Jurkat, Clone E6-1 (cell line): Measurements from ENCODE around the gene KLHL6.
"Not testable (repeated sequence)": the region's sequence is repeated elsewhere in the genome, so short reads cannot be mapped to it uniquely, and the experiment has no call there.

Source experiments
- DNase-seq: peaks from one replicate; pipeline ENCODE4 v3.0.0-alpha.2; 2011; ENCODE audit warnings: low read depth, low spot score
- H3K4me3 ChIP-seq: 2 replicates; pipeline ENCODE4 v1.5.1; 2011; ENCODE audit warnings: mild to moderate bottlenecking, low read length, control low read depth, moderate library complexity

KLHL6 gene

DNA sequence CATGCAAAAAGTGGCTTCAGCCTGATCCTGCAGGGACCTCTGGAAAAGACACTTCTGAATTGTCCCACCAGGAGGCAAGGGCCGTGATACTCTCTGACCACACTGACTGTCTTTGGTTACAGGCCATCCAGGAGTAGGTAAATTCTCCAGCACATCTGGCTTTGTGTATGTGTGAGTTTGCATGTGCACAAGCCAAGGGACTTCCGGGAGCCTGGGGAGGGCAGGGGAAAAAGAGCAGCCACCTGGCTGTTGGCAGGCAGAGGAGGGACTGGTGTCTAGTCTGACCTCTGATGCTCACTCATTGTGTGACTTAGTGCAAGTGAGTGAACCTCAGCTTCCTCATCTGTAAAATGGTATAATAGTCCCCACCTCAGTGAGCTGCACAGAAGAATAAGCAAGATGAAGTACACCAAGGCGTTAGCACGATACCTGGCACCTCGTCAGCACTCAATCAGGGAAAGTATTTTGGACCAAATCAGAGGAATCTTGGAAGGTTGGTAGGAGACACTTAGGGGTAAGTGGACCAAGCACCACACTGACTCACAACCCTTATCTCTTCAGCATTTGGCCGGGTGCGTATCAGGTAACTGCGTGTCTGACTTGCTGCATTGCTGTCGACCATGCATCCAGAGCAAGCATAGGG, 19.1 kb downstream of the KLHL6 start:
- DNase-seq, result no peak
- H3K4me3 ChIP-seq, result no peak overlapping the region

DNA sequence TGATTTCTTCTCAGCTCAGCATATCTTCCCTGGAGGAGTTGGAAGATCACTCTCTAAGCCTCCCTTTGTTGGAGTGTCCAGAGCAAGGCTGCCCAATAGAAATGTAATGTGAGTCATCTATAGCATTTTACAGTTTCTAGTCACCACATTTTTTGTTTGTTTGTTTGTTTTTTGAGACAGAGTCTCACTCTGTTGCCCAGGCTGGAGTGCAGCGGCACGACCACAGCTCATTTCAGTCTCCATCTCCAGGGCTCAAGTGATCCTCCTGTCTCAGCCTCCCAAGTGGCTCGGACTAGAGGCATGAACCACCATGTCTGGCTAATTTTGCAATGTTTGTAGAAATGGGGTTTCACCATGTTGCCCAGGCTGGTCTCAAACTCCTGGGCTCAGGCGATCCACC, 21.3 kb downstream of the KLHL6 start:
- no peak overlapping the region for H3K4me3 ChIP-seq
- DNase-seq, result no peak

- no peak for DNase-seq
Observed at GRCh38 chr3:183533412-183534132, 21.9 kb downstream of the KLHL6 start.

GRCh38 chr3:183532620-183533411, 22.7 kb downstream of the KLHL6 start:
- DNase-seq, result no peak
- H3K4me3 ChIP-seq, result no peak overlapping the region

More at GRCh38 chr3:183533412-183534132, 21.9 kb downstream of the KLHL6 start:
- H3K4me3 ChIP-seq, result no peak overlapping the region

DNA sequence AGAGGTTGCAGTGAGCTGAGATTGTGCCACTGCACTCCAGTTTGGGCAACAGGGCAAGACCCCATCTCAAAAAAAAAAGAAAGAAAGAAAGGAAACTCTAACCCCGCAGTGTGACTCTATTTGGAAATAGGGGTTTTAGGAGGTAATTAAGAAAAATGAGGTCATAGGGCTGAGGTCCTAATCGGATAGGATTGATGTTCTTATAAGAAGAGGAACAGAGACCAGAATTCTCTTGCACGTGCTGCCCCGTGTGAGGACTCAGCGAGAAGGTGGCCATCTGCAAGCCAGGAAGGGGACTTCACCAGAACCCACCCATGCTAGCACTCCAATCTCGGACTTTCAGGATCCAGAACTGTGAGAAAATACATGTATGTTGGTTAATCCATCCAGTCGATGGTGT, 25.8 kb downstream of the KLHL6 start:
- no peak for DNase-seq

GRCh38 chr3:183529185-183529584, 26.3 kb downstream of the KLHL6 start:
- DNase-seq, result no peak

More for the DNA sequence above, 25.8 kb downstream of the KLHL6 start:
- no peak overlapping the region for H3K4me3 ChIP-seq

GRCh38 chr3:183528758-183529157, 26.7 kb downstream of the KLHL6 start:
- H3K4me3 ChIP-seq, DNase-seq: not testable (repeated sequence)

More at GRCh38 chr3:183529185-183529584, 26.3 kb downstream of the KLHL6 start:
- no peak overlapping the region for H3K4me3 ChIP-seq

DNA sequence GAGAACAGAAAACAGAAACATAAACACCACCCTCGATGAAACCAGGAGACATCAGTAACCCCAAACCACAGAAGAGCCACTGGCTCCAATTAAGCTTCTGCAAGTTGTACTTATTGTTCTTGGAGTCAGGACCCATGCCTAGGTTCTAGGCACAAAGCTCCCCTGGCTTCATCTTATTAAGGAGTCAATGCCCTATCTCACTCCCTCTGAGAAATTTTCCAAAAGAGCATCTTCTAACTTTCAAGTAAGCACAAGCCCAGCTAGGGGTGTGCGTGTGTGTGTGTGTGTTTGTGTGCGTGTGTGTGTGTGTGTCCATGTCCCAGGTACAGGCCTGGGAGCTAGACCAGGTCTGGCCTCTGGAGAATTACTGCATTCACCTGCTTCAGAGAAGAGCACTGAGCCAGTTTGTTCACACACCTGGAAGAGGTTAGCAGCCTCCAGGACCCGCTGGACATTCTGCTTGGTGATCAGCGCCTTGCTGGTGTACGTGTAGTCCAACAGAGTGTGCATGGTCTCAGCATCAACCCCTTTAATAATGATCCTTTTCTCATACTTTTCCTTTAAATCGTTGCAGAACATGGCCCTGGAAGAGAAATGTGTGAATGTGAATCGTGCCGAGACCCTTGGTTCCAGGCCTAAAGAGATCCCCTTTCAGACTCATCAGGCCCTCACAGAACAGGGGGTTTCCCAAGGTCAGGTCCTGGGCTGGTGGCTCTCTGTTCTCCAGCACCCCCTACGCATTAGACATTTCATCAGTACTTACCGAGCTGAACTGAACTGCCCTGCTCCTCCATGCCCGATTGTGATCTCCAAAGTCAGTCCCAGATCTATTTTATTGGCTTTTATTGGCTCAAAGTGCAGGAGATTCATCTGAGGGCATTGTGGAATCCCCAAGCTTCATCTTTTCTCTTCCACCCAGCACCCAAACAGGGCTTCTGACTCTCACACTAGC, 27.8 kb downstream of the KLHL6 start:
- DNase-seq, result no peak

DNA sequence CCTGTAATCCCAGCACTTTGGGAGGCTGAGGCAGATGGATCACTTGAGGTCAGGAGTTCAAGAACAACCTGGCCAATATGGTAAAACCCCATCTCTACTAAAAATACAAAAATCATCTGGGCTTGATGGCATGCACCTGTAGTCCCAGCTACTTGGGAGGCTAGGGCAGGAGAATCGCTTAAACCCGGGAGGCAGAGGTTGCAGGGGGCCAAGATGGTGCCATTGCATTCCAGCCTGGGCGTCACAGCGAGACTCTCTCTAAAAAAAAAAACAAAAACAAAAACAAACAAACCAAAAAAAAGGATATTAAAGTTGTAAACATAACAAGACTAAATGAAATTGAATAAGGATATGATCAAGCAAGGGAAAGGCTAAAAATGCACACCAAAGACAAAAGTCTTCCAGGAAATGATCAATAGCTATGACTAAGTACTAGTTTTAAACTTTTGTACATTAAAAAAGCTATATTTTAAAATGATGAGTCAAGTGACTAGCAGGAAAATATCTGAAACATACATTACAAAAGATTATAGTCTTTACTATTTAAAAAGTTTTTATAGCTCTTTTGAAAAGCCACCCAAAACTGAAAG, 28.6 kb downstream of the KLHL6 start:
- H3K4me3 ChIP-seq, result no peak overlapping the region
- no peak for DNase-seq

More for the DNA sequence above, 27.8 kb downstream of the KLHL6 start:
- no peak overlapping the region for H3K4me3 ChIP-seq

DNA sequence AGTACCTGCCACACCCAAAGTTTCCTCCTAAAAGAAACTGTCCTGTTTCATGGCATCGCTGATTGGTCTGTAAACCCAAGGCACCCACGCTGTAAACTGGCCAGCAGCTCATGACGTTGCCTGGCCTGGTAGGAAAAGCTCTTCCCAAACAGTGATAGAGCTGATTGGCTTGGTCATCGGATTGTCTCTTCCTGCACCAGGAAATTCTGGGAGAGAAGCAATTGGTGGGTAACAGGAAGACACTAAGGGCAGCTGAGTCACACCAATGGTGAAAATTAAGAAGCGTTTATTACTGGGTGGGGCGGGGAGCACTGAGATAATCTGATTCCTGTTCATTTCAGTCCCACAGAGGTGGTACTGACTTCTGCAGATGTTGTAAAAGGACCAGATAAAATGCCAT, 31.0 kb downstream of the KLHL6 start:
- H3K4me3 ChIP-seq, result no peak overlapping the region
- no peak for DNase-seq

DNA sequence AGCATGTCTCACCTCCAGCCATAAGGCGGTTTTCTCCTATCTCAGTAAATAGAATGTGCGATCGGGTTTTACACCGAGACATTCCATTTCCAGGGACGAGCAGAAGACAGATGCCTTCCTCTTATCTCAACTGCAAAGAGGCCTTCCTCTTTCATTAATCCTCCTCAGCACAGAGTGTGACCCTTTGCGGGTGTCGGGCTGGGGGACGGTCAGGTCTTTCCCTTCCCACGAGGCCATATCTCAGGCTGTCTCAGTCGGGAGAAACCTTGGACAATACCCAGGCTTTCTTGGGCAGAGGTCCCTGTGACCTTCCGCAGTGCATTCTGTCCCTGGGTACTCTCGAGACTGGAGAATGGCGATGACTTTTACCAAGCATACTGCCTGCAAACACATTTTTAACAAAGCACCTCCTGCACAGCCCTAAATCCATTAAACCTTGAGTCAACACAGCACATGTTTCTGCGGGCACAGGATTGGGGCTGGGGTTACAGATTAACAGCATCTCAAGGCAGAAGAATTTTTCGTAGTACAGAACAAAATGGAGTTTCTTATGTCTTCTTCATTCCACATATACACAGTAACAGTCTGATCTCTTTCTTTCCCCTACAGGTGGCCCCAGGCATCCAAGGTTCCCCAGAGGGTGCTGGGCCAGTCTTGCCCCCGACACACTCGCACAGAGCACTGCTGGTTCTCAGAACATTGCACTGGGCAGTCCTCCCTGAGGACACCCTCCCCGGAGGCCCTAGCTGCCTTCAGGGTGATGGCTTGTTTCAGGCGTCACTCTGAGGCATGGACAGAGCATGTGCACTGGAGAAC, 34.6 kb downstream of the KLHL6 start:
- not testable (repeated sequence) for H3K4me3 ChIP-seq, DNase-seq

DNA sequence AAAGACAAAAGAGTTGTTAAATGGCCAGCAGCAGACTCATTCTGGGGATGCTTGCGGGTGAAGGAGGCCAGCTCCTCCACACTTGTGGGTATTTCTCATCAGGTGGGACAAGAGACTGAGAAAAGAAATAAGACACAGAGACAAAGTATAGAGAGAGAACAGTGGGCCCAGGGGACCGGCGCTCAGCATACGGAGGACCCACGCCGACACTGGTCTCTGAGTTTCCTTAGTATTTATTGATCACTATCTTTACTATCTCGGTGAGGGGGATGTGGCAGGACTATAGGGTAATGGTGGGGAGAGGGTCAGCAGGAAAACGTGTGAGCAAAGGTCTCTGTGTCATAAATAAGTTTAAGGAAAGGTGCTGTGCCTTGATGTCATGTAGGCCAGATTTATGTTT, 35.2 kb downstream of the KLHL6 start:
- DNase-seq, H3K4me3 ChIP-seq: not testable (repeated sequence)

DNA sequence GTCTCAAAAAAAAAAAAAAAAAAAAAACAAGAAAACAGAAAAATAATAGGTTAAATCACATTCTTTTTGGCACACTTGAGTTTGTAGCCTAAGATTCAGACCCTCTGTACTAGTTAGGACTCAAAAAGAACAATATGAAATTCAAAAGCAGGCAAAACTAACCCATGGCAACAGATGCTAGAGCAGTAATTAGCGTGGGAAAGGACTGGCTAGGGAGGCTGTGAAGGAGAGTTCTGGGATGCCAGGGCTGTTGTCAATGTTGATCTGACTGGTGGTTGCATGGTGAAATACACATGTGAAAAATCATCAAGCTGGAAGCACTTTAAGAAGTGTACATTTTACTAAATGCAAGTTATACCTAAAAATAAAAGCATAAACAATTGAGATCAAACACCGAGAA, 35.6 kb downstream of the KLHL6 start:
- H3K4me3 ChIP-seq, result no peak overlapping the region
- DNase-seq, result no peak

GRCh38 chr3:183518491-183519251, 36.8 kb downstream of the KLHL6 start:
- DNase-seq, result peak; percentile 53
- H3K4me3 ChIP-seq, result no peak overlapping the region

DNA sequence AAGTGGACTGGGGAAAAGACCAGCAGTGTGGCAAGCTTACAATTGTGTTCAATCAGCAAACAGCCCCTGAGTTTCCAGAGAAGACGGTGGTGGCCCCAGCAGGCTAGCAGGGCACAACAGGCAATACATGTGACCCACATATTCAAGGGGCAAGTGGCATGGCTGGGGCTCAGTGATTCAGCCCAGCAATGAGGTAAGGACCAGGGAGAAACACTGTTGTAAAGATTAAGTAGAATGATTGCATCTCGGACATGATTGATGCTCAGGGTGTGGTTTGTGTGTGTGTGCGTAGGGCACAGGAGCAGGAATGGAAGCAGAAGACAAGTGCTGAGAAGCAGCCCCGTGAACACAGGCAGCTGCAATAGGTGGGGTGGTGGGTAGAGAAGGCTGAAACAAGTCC, 37.9 kb downstream of the KLHL6 start:
- DNase-seq, result no peak
- no peak overlapping the region for H3K4me3 ChIP-seq

DNA sequence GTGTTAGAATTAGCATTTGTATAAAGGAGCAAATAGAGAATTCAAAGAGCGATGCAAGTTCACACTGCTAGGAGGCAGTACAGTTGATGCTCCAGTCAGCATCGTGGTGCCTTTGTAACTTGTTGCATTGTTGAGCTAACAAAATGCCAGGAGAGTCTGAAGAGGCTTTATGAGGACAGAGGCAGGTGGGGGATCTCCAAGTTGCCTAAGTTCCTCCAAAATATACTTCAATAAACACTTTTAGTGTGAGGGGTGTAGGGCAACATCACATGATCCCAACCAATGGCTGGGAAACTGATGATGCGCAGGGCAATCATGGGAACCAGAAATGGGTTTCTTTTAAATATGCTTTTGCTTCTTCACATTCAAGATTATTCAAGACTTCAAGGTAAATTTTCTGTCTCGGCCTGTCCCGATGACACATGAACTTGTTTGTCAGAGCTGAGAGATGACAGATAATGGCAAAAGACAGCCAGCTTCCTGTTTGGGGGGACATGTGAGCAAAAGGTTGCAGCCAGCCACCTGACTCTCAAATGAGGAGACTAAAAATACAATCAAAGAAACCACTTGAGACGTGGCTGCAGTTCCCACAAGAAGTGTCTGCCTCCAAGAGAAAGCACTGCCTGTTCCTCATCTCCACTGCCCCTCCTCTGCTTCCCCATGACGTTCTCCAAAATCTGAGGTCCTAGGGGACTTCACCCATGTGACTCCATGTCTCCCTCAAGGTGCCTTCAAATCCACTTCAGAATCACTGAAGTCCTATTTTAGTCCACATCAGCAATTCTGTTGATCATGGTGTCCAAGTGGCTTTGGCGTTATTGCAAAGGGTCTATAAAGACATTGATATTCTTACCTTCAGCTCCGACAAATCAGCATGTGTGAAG, 39.3 kb downstream of the KLHL6 start:
- peak; percentile 89 for DNase-seq
- no peak overlapping the region for H3K4me3 ChIP-seq
